A673 (cell line): ENCODE measurements around the gene LCE7A.

Source experiments
- EZH2 ChIP-seq: fragments of 200-600 bp; sonication (generic); IDR thresholded peaks from 2 replicates; pipeline ENCODE4 v1.6.1; 2017; ENCODE audit warnings: borderline replicate concordance, low read depth, mild to moderate bottlenecking, mixed read lengths, antibody characterized with exemption, low read length; ENCODE audit not compliant: poor library complexity, severe bottlenecking
- TF ChIP-seq, protein P1 (sequence below): fragments of 300-800, 200-600 bp; sonication (generic); conservative IDR thresholded peaks from 2 replicates; pipeline ENCODE4 v1.5.1; 2017; ENCODE audit warnings: low read depth, mild to moderate bottlenecking, antibody characterized with exemption, low read length, moderate library complexity, mixed read lengths

DNA sequence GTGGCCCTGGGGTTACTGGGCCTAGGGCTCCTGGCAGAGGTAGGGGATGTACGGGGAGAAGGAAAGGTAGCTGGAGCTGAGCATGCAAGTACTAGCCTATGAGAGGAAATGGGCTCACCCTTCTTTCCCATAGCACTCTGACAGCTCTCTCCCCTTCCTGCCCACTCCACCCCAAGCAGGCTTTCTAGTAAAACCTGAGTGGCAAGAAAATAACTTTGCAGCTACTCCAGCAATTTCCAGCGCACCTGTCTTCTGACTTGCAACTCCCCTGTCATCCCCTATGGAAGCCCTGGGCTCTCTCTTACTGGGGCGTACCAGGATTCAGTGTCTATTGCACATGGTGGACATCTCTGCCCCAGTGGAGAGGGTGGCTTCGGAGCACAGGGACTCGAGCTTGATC is 41.8 kb downstream of the LCE7A start:
- TF ChIP-seq, protein P1, sequence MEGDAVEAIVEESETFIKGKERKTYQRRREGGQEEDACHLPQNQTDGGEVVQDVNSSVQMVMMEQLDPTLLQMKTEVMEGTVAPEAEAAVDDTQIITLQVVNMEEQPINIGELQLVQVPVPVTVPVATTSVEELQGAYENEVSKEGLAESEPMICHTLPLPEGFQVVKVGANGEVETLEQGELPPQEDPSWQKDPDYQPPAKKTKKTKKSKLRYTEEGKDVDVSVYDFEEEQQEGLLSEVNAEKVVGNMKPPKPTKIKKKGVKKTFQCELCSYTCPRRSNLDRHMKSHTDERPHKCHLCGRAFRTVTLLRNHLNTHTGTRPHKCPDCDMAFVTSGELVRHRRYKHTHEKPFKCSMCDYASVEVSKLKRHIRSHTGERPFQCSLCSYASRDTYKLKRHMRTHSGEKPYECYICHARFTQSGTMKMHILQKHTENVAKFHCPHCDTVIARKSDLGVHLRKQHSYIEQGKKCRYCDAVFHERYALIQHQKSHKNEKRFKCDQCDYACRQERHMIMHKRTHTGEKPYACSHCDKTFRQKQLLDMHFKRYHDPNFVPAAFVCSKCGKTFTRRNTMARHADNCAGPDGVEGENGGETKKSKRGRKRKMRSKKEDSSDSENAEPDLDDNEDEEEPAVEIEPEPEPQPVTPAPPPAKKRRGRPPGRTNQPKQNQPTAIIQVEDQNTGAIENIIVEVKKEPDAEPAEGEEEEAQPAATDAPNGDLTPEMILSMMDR = no peak
- no peak for TF ChIP-seq EZH2
